Measurements from ENCODE around the gene COBL. TPM values are rescaled to one million over a fixed set of nuclear protein-coding genes. Genes with fewer than 3 reads are reported as not detected.

COBL gene
- total and polyA plus RNA-seq, 8 donors, result 7.4 to 32.0 (median 16.8) TPM

GRCh38 chr7:51267169-51267568 is 49.4 kb downstream of the COBL start:
- Histone ChIP-seq H3K4me1 (peaks cover 33 to 41% (median 39%) of the 10 kb centered on the region in 3 donors), H3K27me3 (no peaks in the 10 kb centered on the region), H3K9me3 (no peaks in the 10 kb centered on the region), H3K27ac (no peak overlapping the region), H3K4me3 (no peak overlapping the region), H3K36me3 (no peaks in the 10 kb centered on the region)
- FAIRE-seq (no peak), DNase-seq (no peak), ATAC-seq (no peak)
- 94 to 100% methylated on average over 2 of the region's 2 CpGs for WGBS, 2 donors
- TF ChIP-seq, protein P1, sequence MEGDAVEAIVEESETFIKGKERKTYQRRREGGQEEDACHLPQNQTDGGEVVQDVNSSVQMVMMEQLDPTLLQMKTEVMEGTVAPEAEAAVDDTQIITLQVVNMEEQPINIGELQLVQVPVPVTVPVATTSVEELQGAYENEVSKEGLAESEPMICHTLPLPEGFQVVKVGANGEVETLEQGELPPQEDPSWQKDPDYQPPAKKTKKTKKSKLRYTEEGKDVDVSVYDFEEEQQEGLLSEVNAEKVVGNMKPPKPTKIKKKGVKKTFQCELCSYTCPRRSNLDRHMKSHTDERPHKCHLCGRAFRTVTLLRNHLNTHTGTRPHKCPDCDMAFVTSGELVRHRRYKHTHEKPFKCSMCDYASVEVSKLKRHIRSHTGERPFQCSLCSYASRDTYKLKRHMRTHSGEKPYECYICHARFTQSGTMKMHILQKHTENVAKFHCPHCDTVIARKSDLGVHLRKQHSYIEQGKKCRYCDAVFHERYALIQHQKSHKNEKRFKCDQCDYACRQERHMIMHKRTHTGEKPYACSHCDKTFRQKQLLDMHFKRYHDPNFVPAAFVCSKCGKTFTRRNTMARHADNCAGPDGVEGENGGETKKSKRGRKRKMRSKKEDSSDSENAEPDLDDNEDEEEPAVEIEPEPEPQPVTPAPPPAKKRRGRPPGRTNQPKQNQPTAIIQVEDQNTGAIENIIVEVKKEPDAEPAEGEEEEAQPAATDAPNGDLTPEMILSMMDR (IDR thresholded peaks at IDR 0.05), result no peak
- intact Hi-C loops (cut with DNase I), result loop anchor here in 1 of 3 donors (5.0 kb wide), 1 partner anchor 95 kb away; no protein-coding TSS in a partner anchor

GRCh38 chr7:51265066-51265907 is 51.3 kb downstream of the COBL start:
- H3K36me3 ChIP-seq, result no peaks in the 10 kb centered on the region
- DNase-seq (peak in 5 of 6 donors; percentile 41 to 73 (median 57)), ATAC-seq (peak; percentile 38 to 64 (median 52)), FAIRE-seq (no peak)
- TF ChIP-seq, protein P1 (IDR thresholded peaks at IDR 0.05), result no peak
- WGBS, 2 donors, result 53 to 55% methylated on average over 12 of the region's 12 CpGs
- H3K27ac ChIP-seq, result peak overlapping the region in 2 of 4 donors; percentile 42 to 78
- H3K9me3 ChIP-seq, result no peaks in the 10 kb centered on the region
- no peak overlapping the region for H3K4me3 ChIP-seq
- intact Hi-C loops (cut with DNase I), result loop anchor here in 1 of 3 donors (5.0 kb wide), 1 partner anchor 97 kb away; no protein-coding TSS in a partner anchor
- no peaks in the 10 kb centered on the region for H3K27me3 ChIP-seq
- peaks cover 52 to 59% (median 58%) of the 10 kb centered on the region in 3 donors for H3K4me1 ChIP-seq

DNA sequence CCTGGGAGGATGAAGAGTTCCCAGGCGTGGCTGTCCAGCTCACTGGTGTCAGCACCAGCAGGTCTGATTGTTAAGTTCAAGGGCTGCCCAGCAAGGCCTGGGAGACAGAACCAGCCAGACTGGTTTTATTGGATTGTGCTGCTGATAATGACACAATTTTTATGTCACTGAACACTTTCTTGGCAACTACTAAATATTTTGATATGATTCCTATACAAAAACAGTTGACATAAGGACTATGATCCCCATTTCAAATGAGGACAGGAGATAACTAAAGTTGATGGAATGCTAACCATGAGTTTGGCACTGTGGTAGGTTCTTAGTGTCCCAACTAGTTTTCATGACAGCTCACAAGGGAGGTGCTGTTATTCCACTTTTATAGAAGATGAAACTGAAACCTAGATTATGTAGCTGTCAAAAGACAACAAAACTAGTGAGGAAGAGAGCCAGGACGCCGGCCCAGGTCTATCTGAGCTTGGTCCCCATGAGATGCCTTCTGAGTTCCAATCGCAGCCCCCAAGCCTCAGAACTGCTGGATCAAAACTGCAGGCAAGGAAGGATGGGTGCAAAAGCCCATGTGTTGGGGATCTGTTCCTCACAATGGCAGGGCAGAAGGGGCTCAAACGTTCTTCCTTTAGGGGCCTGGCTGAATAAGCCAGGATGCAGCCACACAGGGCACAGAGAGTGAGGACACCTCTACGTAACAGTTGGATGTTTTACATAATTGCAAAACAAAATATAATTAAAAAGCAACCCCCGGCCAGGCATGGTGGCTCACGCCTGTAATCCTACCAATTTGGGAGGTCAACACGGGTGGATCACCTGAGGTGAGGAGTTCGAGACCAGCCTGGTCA is 52.8 kb downstream of the COBL start:
- H3K27ac ChIP-seq, result peak overlapping the region; percentile 63 to 80 (median 76)
- DNase-seq, result peak in 5 of 6 donors; percentile 77 to 87 (median 83)
- 50 to 52% methylated on average over 10 of the region's 10 CpGs for whole genome bisulfite sequencing, 2 donors
- ATAC-seq, result peak; percentile 88 to 91 (median 89)
- H3K36me3 ChIP-seq, result no peaks in the 10 kb centered on the region
- H3K27me3 ChIP-seq, result no peaks in the 10 kb centered on the region
- peak; percentile 68 for FAIRE-seq
- TF ChIP-seq, protein P1 (IDR thresholded peaks at IDR 0.05), result no peak
- peaks cover 53 to 59% (median 53%) of the 10 kb centered on the region in 3 donors for H3K4me1 ChIP-seq
- H3K9me3 ChIP-seq, result no peaks in the 10 kb centered on the region
- H3K4me3 ChIP-seq, result no peak overlapping the region
- intact Hi-C loops (cut with DNase I), result no loop called here

DNA sequence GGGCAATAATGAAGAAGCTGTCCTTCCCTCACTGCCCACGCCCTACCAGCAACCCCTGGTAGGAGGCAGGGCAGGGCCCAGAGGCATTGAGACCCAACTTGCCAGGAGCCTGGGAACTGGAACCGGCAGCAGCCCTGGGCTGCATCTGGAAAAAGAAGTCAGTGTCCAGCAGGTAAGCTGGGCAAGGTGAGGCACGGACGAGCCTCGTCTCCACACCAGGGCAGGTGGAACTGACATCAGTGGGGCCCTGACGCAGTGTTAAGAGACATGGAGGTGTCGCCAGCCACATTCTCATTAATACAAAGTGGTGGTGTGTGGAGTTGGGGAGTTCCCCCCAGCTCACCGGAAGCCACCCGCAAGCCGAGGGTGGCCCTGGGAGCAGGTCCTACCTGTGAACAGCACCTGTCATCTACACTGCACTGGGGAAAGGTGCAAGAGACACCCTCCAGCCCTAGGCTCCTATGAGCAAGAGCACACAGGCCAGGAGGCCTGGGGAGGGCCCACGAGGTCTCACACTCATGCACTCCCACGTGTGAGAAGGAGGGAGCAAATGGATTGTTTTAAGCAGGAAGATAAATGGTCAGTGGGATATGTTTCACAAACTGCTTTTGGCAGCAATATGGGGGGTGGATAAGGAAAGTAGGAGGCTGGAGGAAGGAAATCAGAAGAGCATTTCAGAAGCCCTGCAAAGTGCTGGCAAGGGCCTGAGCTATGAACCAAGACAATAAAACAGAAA is 53.6 kb downstream of the COBL start:
- peaks cover 53 to 59% (median 53%) of the 10 kb centered on the region in 3 donors for H3K4me1 ChIP-seq
- H3K27ac ChIP-seq, result peak overlapping the region; percentile 63 to 80 (median 76)
- FAIRE-seq (no peak), ATAC-seq (peak; percentile 8 to 23 (median 8)), DNase-seq (peak in 1 of 6 donors; percentile 56)
- no peaks in the 10 kb centered on the region for H3K36me3 ChIP-seq
- no peak overlapping the region for H3K4me3 ChIP-seq
- TF ChIP-seq, protein P1 (IDR thresholded peaks at IDR 0.05), result no peak
- intact Hi-C loops (cut with DNase I), result no loop called here
- H3K27me3 ChIP-seq, result no peaks in the 10 kb centered on the region
- 61% methylated on average over 12 of the region's 12 CpGs for WGBS, 2 donors
- H3K9me3 ChIP-seq, result no peaks in the 10 kb centered on the region
